K562 (cell line): ENCODE measurements around the gene OR10A7. TPM values are rescaled to one million over a fixed set of nuclear protein-coding genes. Genes with fewer than 3 reads are reported as not detected.

Source experiments
- ATAC-seq: fragments of 200-7000 bp; cut with Tn5 transposase; 3 replicates; pipeline ENCODE4 v1.9.1; 2020; ENCODE audit warnings: moderate library complexity
- BruUV-seq: library from RNA; stranded (reverse); fragments of 400-500 nt; replicated peaks from 2 replicates; lab custom pipeline; 2021; lab: Mats Ljungman, UMichigan
- CTCF ChIA-PET: fragments of 300-600 bp; formaldehyde crosslinking; extraction: SDS; loops from one replicate; lab custom pipeline; 2021; ENCODE audit warnings: low intra/inter-chr PET ratio; lab: Yijun Ruan, JAX
- POLR2A ChIA-PET: fragments of 300-600, 350-650 bp; sonication (Branson Sonifier 250); formaldehyde crosslinking; extraction: SDS; loops from one replicate; lab custom pipeline; 2021; ENCODE audit warnings: antibody characterized with exemption, inconsistent platforms; lab: Yijun Ruan, JAX
- DNase-seq, 4 experiments: peaks; one replicate each; pipeline versions ENCODE4 v3.0.0 to v3.0.0-alpha.2; 2011 to 2018; ENCODE audit warnings: low spot score in 3 of 4, mixed read lengths in 3 of 4; ENCODE audit errors: extremely low read depth in 1 of 4
- FAIRE-seq: peaks from 2 replicates; lab custom pipeline; 2011; peaks lifted over from hg19 to GRCh38; lab: Jason Lieb, UNC
- H2AFZ ChIP-seq: 2 replicates; pipeline ENCODE4 v1.6.0; 2011; ENCODE audit warnings: low read depth, low read length, control low read depth, inconsistent platforms
- H3K27ac ChIP-seq: fragments of 200-600 bp; 3 replicates; pipeline ENCODE4 v1.8.0; 2011; ENCODE audit warnings: low read depth, mild to moderate bottlenecking, control low read depth, inconsistent platforms, low read length, moderate library complexity, mixed read lengths; ENCODE audit errors: extremely low read depth
- H3K27me3 ChIP-seq, 2 experiments: fragments of 300-600 bp in 1 of 2; 2 replicates in 1 of 2; 3 replicates in 1 of 2; pipeline versions ENCODE4 v1.6.0 to v1.8.0; 2011; ENCODE audit warnings: inconsistent platforms in 2 of 2, low read length in 2 of 2, mild to moderate bottlenecking in 1 of 2, mixed read lengths in 1 of 2, moderate library complexity in 1 of 2; ENCODE audit not compliant: control insufficient read depth in 2 of 2, insufficient read depth in 2 of 2
- H3K36me3 ChIP-seq: fragments of 300-600 bp; 3 replicates; pipeline ENCODE4 v1.8.0; 2011; ENCODE audit warnings: mild to moderate bottlenecking, low read length, inconsistent platforms; ENCODE audit not compliant: control insufficient read depth, insufficient read depth
- H3K4me1 ChIP-seq, 2 experiments: fragments of 200-600 bp in 1 of 2; replicated peaks in 1 of 2; 2 replicates in 1 of 2; 3 replicates in 1 of 2; pipeline versions ENCODE4 v1.5.1 to v1.8.0; 2011; ENCODE audit warnings: inconsistent platforms in 2 of 2, low read length in 2 of 2, mild to moderate bottlenecking in 1 of 2, mixed read lengths in 1 of 2, moderate library complexity in 1 of 2; ENCODE audit not compliant: control insufficient read depth in 2 of 2, insufficient read depth in 2 of 2
- H3K4me2 ChIP-seq: 2 replicates; pipeline ENCODE4 v1.6.1; 2011; ENCODE audit warnings: low read length, control low read depth, inconsistent platforms, mixed read lengths; ENCODE audit not compliant: insufficient read depth
- H3K4me3 ChIP-seq: fragments of 200-600 bp; sonication (generic), shearing (Covaris generic); 2 replicates; pipeline ENCODE4 v1.5.1; 2016; ENCODE audit warnings: control low read depth, inconsistent platforms
- H3K79me2 ChIP-seq: fragments of 200-600 bp; 3 replicates; pipeline ENCODE4 v1.8.0; 2011; ENCODE audit warnings: low read length, inconsistent platforms; ENCODE audit not compliant: control insufficient read depth, insufficient read depth
- H3K9ac ChIP-seq, 2 experiments: 2 replicates each; pipeline versions ENCODE4 v1.6.0 to v1.6.1; 2011; ENCODE audit warnings: low read depth in 2 of 2, low read length in 2 of 2, control low read depth in 1 of 2, inconsistent platforms in 1 of 2, mild to moderate bottlenecking in 1 of 2, mixed read lengths in 1 of 2; ENCODE audit not compliant: insufficient read depth in 1 of 2
- H3K9me1 ChIP-seq: one replicate; pipeline ENCODE4 v1.6.0; 2011; ENCODE audit warnings: inconsistent platforms, mild to moderate bottlenecking, low read length, moderate library complexity; ENCODE audit not compliant: control insufficient read depth, insufficient read depth
- H3K9me3 ChIP-seq: replicated peaks from 2 replicates; pipeline ENCODE4 v1.5.1; 2011; ENCODE audit warnings: low read depth, low read length, inconsistent platforms; ENCODE audit not compliant: control insufficient read depth, insufficient read depth
- H4K20me1 ChIP-seq: replicated peaks from 2 replicates; pipeline ENCODE4 v1.6.1; 2011; ENCODE audit warnings: low read length, inconsistent platforms, mixed read lengths; ENCODE audit not compliant: control insufficient read depth, insufficient read depth
- KLF16 ChIP-seq: IDR thresholded peaks from 2 replicates; pipeline ENCODE4 v1.6.1; 2016; ENCODE audit warnings: antibody characterized with exemption
- NR2C2 ChIP-seq, 2 experiments: fragments of 200-800 bp in 1 of 2; sonication (Bioruptor generic) in 1 of 2; sonication (generic) in 1 of 2; formaldehyde crosslinking in 1 of 2; IDR thresholded peaks; 2 replicates each; pipeline versions ENCODE4 v1.6.1 to v1.8.0; 2016 to 2022; ENCODE audit warnings: mild to moderate bottlenecking in 1 of 2, missing compliant biosample characterization in 1 of 2, missing genetic modification characterization in 1 of 2, missing genetic modification reagents in 1 of 2
- OTX1 ChIP-seq: fragments of 450-650 bp; formaldehyde crosslinking; IDR thresholded peaks from 2 replicates; pipeline ENCODE4 v1.4.0; 2022; ENCODE audit warnings: mild to moderate bottlenecking
- PML ChIP-seq: IDR thresholded peaks from 2 replicates; pipeline ENCODE4 v1.6.1; 2012; ENCODE audit warnings: low read length, inconsistent platforms
- POLR2AphosphoS5 ChIP-seq: IDR thresholded peaks from 2 replicates; pipeline ENCODE4 v1.6.1; 2011; ENCODE audit warnings: mild to moderate bottlenecking, low read depth, low read length, moderate library complexity; ENCODE audit not compliant: control insufficient read depth, insufficient read depth
- SIRT6 ChIP-seq: IDR thresholded peaks from one replicate; pipeline ENCODE4 v1.6.1; 2012; ENCODE audit warnings: low read depth, mild to moderate bottlenecking, control low read depth, inconsistent platforms, low read length, moderate library complexity
- ZBTB1 ChIP-seq: sonication (generic); formaldehyde crosslinking; IDR thresholded peaks from 2 replicates; pipeline ENCODE4 v1.8.1; 2023; ENCODE audit warnings: missing genetic modification reagents, low read depth, mild to moderate bottlenecking, borderline replicate concordance
- ZBTB7A ChIP-seq: IDR thresholded peaks from 2 replicates; pipeline ENCODE4 v1.6.1; 2011; ENCODE audit warnings: low read depth, mild to moderate bottlenecking, low read length, moderate library complexity, borderline replicate concordance; ENCODE audit not compliant: control insufficient read depth
- ZFPM2 ChIP-seq: fragments of 250-450 bp; sonication (Bioruptor Pico); IDR thresholded peaks from 2 replicates; pipeline ENCODE4 v1.5.1; 2022; ENCODE audit warnings: mild to moderate bottlenecking
- ZSCAN29 ChIP-seq: fragments of 450-650 bp; IDR thresholded peaks from 2 replicates; pipeline ENCODE4 v1.6.1; 2017
- WGBS: fragments of 100-300 bp; shearing (Covaris generic); methylation state at CpG from one replicate; pipeline ENCODE4 v1.1.6; 2016; ENCODE audit warnings: low coverage, mixed read lengths; ENCODE audit not compliant: insufficient coverage; ENCODE audit errors: missing lambda C conversion rate; 5-methylcytosine and 5-hydroxymethylcytosine counted together
- in situ Hi-C: fragments of 300-500 bp; cut with MboI; formaldehyde crosslinking; loops from 4 replicates; pipeline ENCODE4 v1.15.0; 2018; ENCODE audit warnings: inconsistent platforms, mixed read lengths
- intact Hi-C: fragments of 100-400 bp; cut with micrococcal nuclease; formaldehyde crosslinking; loops from 2 replicates; pipeline ENCODE4 v1.14.2; 2022
- polyA plus RNA-seq, 8 experiments: library from polyadenylated mRNA; depleted of rRNA in 4 of 8; stranded (reverse) in 5 of 8; unstranded in 3 of 8; fragments of >200 nt; fragmentation: Nextera tagmentation in 2 of 8; fragmentation: Illumina TruSeq in 1 of 8; extraction: Ambion mirVana in 2 of 8; extraction: Trizol in 1 of 8; gene quantifications; 2 replicates each; pipeline versions ENCODE4 v1.2.1 to v1.2.3, GENCODE V29; 2011 to 2014; ENCODE audit warnings: inconsistent platforms in 1 of 8, missing spikeins in 1 of 8
- total RNA-seq, 7 experiments: library from RNA; depleted of rRNA in 6 of 7; stranded (reverse); fragments of >200 nt in 6 of 7; fragmentation: Illumina TruSeq in 2 of 7; extraction: Trizol in 2 of 7; gene quantifications; 2 replicates each; pipeline versions ENCODE4 v1.2.1 to v1.2.3, GENCODE V29; 2011 to 2021; ENCODE audit warnings: low replicate concordance in 1 of 7
- TF ChIP-seq, protein P1 (sequence below): fragments of 200-800 bp; sonication (Bioruptor generic); IDR thresholded peaks from 2 replicates; pipeline ENCODE4 v1.6.1; 2017; ENCODE audit warnings: missing genetic modification characterization, missing compliant biosample characterization
- TF ChIP-seq, protein P2 (sequence below): fragments of 250-450 bp; sonication (Bioruptor Pico); IDR thresholded peaks from 2 replicates; pipeline ENCODE4 v1.4.0; 2020
- TF ChIP-seq, protein P3 (sequence below): fragments of 250-450 bp; sonication (Bioruptor Pico); IDR thresholded peaks from 2 replicates; pipeline ENCODE4 v1.8.0; 2021; ENCODE audit warnings: moderate library complexity, mild to moderate bottlenecking, inconsistent platforms
- TF ChIP-seq, protein P4 (sequence below): sonication (generic); formaldehyde crosslinking; IDR thresholded peaks from 2 replicates; pipeline ENCODE4 v1.8.0; 2023; ENCODE audit warnings: mild to moderate bottlenecking, missing genetic modification reagents

The OR10A7 gene
- total and polyA plus RNA-seq, 9 of the 15 experiments (the other 6 are each of a cell fraction or from before 2014, with no cell fraction given), result not detected

DNA sequence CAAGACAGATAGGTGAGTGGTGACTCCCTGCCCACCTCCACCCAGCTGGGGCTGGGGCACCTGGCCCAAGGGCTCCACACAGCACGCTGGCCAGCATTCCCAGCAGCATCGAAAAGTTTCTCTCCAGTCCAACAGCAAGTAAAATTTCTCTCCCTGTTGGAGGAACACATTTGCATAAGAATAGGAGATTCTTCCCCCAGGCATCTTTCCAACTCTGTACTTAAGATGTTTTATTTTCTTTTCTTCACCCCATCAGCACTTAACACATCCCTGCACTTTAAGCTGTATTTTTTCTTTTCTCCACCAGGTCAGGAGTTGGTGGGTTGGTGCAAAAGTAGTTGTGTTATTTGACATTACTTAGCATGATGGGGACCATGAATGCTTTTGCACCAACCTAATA, 47.4 kb upstream of the OR10A7 start:
- Histone ChIP-seq H3K9ac (no peak overlapping the region), H3K4me3 (no peak overlapping the region), H3K79me2 (no peaks in the 10 kb centered on the region), H3K9me1 (no peaks in the 10 kb centered on the region), H2AFZ (no peak overlapping the region), H4K20me1 (no peaks in the 10 kb centered on the region), H3K36me3 (no peaks in the 10 kb centered on the region), H3K4me2 (no peak overlapping the region), H3K27ac (no peak overlapping the region), H3K4me1 (no peaks in the 10 kb centered on the region), H3K9me3 (no peaks in the 10 kb centered on the region), H3K27me3 (peaks cover 0 to 2% of the 10 kb centered on the region in 2 experiments; a peak in 1 of 5 replicates)
- ChIA-PET POLR2A (no interaction called here), CTCF (no interaction called here)
- FAIRE-seq, result no peak
- no peak for DNase-seq
- no TSS peak for BruUV-seq
- ATAC-seq, result no peak
- intact Hi-C loops, result no loop called here
- WGBS, result 0% methylated on average over 2 of the region's 2 CpGs
- in situ Hi-C loops, result no loop called here
- TF ChIP-seq SIRT6 (no peak), OTX1 (CRISPR knock-in tag) (no peak), ZBTB7A (no peak), PML (no peak), KLF16 (no peak), POLR2AphosphoS5 (no peak), NR2C2 (CRISPR knock-in tag; IDR thresholded peaks at IDR 0.05) (no peak), NR2C2 (tag; IDR thresholded peaks at IDR 0.05) (no peak), ZFPM2 (CRISPR knock-in tag) (no peak), ZBTB1 (no peak), ZSCAN29 (no peak)
- TF ChIP-seq, protein P1, sequence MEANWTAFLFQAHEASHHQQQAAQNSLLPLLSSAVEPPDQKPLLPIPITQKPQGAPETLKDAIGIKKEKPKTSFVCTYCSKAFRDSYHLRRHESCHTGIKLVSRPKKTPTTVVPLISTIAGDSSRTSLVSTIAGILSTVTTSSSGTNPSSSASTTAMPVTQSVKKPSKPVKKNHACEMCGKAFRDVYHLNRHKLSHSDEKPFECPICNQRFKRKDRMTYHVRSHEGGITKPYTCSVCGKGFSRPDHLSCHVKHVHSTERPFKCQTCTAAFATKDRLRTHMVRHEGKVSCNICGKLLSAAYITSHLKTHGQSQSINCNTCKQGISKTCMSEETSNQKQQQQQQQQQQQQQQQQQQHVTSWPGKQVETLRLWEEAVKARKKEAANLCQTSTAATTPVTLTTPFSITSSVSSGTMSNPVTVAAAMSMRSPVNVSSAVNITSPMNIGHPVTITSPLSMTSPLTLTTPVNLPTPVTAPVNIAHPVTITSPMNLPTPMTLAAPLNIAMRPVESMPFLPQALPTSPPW (CRISPR knock-in tag), result no peak
- TF ChIP-seq, protein P2, sequence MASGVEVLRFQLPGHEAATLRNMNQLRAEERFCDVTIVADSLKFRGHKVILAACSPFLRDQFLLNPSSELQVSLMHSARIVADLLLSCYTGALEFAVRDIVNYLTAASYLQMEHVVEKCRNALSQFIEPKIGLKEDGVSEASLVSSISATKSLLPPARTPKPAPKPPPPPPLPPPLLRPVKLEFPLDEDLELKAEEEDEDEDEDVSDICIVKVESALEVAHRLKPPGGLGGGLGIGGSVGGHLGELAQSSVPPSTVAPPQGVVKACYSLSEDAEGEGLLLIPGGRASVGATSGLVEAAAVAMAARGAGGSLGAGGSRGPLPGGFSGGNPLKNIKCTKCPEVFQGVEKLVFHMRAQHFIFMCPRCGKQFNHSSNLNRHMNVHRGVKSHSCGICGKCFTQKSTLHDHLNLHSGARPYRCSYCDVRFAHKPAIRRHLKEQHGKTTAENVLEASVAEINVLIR (CRISPR knock-in tag), result no peak
- TF ChIP-seq, protein P3, sequence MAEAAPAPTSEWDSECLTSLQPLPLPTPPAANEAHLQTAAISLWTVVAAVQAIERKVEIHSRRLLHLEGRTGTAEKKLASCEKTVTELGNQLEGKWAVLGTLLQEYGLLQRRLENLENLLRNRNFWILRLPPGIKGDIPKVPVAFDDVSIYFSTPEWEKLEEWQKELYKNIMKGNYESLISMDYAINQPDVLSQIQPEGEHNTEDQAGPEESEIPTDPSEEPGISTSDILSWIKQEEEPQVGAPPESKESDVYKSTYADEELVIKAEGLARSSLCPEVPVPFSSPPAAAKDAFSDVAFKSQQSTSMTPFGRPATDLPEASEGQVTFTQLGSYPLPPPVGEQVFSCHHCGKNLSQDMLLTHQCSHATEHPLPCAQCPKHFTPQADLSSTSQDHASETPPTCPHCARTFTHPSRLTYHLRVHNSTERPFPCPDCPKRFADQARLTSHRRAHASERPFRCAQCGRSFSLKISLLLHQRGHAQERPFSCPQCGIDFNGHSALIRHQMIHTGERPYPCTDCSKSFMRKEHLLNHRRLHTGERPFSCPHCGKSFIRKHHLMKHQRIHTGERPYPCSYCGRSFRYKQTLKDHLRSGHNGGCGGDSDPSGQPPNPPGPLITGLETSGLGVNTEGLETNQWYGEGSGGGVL (CRISPR knock-in tag), result no peak
- TF ChIP-seq, protein P4, sequence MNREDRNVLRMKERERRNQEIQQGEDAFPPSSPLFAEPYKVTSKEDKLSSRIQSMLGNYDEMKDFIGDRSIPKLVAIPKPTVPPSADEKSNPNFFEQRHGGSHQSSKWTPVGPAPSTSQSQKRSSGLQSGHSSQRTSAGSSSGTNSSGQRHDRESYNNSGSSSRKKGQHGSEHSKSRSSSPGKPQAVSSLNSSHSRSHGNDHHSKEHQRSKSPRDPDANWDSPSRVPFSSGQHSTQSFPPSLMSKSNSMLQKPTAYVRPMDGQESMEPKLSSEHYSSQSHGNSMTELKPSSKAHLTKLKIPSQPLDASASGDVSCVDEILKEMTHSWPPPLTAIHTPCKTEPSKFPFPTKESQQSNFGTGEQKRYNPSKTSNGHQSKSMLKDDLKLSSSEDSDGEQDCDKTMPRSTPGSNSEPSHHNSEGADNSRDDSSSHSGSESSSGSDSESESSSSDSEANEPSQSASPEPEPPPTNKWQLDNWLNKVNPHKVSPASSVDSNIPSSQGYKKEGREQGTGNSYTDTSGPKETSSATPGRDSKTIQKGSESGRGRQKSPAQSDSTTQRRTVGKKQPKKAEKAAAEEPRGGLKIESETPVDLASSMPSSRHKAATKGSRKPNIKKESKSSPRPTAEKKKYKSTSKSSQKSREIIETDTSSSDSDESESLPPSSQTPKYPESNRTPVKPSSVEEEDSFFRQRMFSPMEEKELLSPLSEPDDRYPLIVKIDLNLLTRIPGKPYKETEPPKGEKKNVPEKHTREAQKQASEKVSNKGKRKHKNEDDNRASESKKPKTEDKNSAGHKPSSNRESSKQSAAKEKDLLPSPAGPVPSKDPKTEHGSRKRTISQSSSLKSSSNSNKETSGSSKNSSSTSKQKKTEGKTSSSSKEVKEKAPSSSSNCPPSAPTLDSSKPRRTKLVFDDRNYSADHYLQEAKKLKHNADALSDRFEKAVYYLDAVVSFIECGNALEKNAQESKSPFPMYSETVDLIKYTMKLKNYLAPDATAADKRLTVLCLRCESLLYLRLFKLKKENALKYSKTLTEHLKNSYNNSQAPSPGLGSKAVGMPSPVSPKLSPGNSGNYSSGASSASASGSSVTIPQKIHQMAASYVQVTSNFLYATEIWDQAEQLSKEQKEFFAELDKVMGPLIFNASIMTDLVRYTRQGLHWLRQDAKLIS (CRISPR knock-in tag), result no peak
